Endothelial cell of umbilical vein (primary cell): ENCODE data around the gene TYRP1. TPM values are rescaled to one million over a fixed set of nuclear protein-coding genes. Genes with fewer than 3 reads are reported as not detected.

Experiments used
- BruUV-seq: library from RNA; stranded (reverse); fragments of 400-500 nt; replicated peaks from 2 replicates; lab custom pipeline; 2021; lab: Mats Ljungman, UMichigan
- CTCF ChIA-PET: fragments of 300-600, 350-600 bp; sonication (Branson Sonifier 250); formaldehyde crosslinking; loops from one replicate; lab custom pipeline; 2021; ENCODE audit warnings: antibody characterized with exemption, inconsistent platforms; lab: Charles Lee
- POLR2A ChIA-PET: fragments of 300-600, 350-600 bp; sonication (Branson Sonifier 250); formaldehyde crosslinking; loops from one replicate; lab custom pipeline; 2021; ENCODE audit warnings: antibody characterized with exemption, inconsistent platforms; lab: Charles Lee
- DNase-seq: peaks from one replicate; pipeline ENCODE4 v3.0.0-alpha.2; 2011; ENCODE audit warnings: low read depth, low spot score
- FAIRE-seq: peaks from 2 replicates; lab custom pipeline; 2011; peaks lifted over from hg19 to GRCh38; lab: Jason Lieb, UNC
- H2AFZ ChIP-seq: 2 replicates; pipeline ENCODE4 v1.6.0; 2012; ENCODE audit warnings: low read depth, low read length, control low read depth, inconsistent platforms
- H3K27ac ChIP-seq: 2 replicates; pipeline ENCODE4 v1.5.1; 2011; ENCODE audit warnings: low read depth, mild to moderate bottlenecking, control low read depth, low read length, moderate library complexity; ENCODE audit not compliant: insufficient read depth
- H3K27me3 ChIP-seq, 2 experiments: 2 replicates each; pipeline versions ENCODE4 v1.6.0 to v1.6.1; 2011; ENCODE audit warnings: low read length in 2 of 2, mixed read lengths in 1 of 2; ENCODE audit not compliant: control insufficient read depth in 2 of 2, insufficient read depth in 2 of 2
- H3K36me3 ChIP-seq, 2 experiments: 2 replicates in 1 of 2; 3 replicates in 1 of 2; pipeline ENCODE4 v1.5.1; 2011; ENCODE audit warnings: low read length in 2 of 2, mild to moderate bottlenecking in 1 of 2, moderate library complexity in 1 of 2; ENCODE audit not compliant: control insufficient read depth in 2 of 2, insufficient read depth in 2 of 2; ENCODE audit errors: extremely low read depth in 1 of 2
- H3K4me1 ChIP-seq: 3 replicates; pipeline ENCODE4 v1.5.1; 2011; ENCODE audit warnings: mild to moderate bottlenecking, low read length; ENCODE audit not compliant: control insufficient read depth, insufficient read depth; ENCODE audit errors: extremely low read depth
- H3K4me2 ChIP-seq: 2 replicates; pipeline ENCODE4 v1.6.1; 2011; ENCODE audit warnings: low read length, control low read depth, mixed read lengths; ENCODE audit not compliant: insufficient read depth
- H3K4me3 ChIP-seq, 3 experiments: fragments of 200-600 bp in 1 of 3; sonication (generic), shearing (Covaris generic) in 1 of 3; replicated peaks in 1 of 3; 2 replicates each; pipeline ENCODE4 v1.5.1; 2011 to 2016; ENCODE audit warnings: control low read depth in 3 of 3, low read length in 3 of 3, mild to moderate bottlenecking in 2 of 3, inconsistent platforms in 1 of 3, low read depth in 1 of 3, moderate library complexity in 1 of 3; ENCODE audit not compliant: insufficient read depth in 1 of 3
- H3K79me2 ChIP-seq: 2 replicates; pipeline ENCODE4 v1.6.0; 2012; ENCODE audit warnings: low read length, inconsistent platforms; ENCODE audit not compliant: control insufficient read depth, insufficient read depth
- H3K9ac ChIP-seq: replicated peaks from 2 replicates; pipeline ENCODE3; 2011; ENCODE audit warnings: low read length, control low read depth; ENCODE audit not compliant: insufficient read depth; ENCODE audit errors: extremely low read depth
- H3K9me1 ChIP-seq: replicated peaks from 3 replicates; pipeline ENCODE4 v1.6.0; 2011; ENCODE audit warnings: mild to moderate bottlenecking, low read length; ENCODE audit not compliant: control insufficient read depth, insufficient read depth; ENCODE audit errors: extremely low read depth
- H3K9me3 ChIP-seq: replicated peaks from 2 replicates; pipeline ENCODE4 v1.5.1; 2012; ENCODE audit warnings: low read length, inconsistent platforms; ENCODE audit not compliant: control insufficient read depth, insufficient read depth
- H4K20me1 ChIP-seq: replicated peaks from 2 replicates; pipeline ENCODE3; 2011; ENCODE audit warnings: mild to moderate bottlenecking, low read length; ENCODE audit not compliant: control insufficient read depth, insufficient read depth; ENCODE audit errors: extremely low read depth
- CTCF ChIP-seq, 2 donors: IDR thresholded peaks; 1 replicate in 1 of 2; 2 replicates in 1 of 2; pipeline ENCODE4 v1.5.1; 2011; ENCODE audit warnings: low read length in 2 of 2, mild to moderate bottlenecking in 2 of 2, moderate library complexity in 2 of 2, control low read depth in 1 of 2, inconsistent platforms in 1 of 2, low read depth in 1 of 2; ENCODE audit not compliant: insufficient read depth in 1 of 2; ENCODE audit errors: extremely low read depth in 1 of 2
- EZH2 ChIP-seq: IDR thresholded peaks from 2 replicates; pipeline ENCODE4 v1.6.1; 2012; ENCODE audit warnings: borderline replicate concordance, low read depth, mild to moderate bottlenecking, moderate library complexity, low read length, inconsistent platforms; ENCODE audit not compliant: severe bottlenecking
- FOS ChIP-seq: IDR thresholded peaks from 2 replicates; pipeline ENCODE4 v1.6.1; 2011; ENCODE audit warnings: mild to moderate bottlenecking, low read length, moderate library complexity, borderline replicate concordance; ENCODE audit not compliant: insufficient read depth
- JUN ChIP-seq: IDR thresholded peaks from 2 replicates; pipeline ENCODE4 v1.6.1; 2011; ENCODE audit warnings: borderline replicate concordance, low read depth; ENCODE audit not compliant: insufficient read length, insufficient read depth
- MYC ChIP-seq: IDR thresholded peaks from one replicate; pipeline ENCODE4 v1.6.1; 2011; ENCODE audit warnings: mild to moderate bottlenecking, low read depth, low read length
- POLR2AphosphoS5 ChIP-seq: IDR thresholded peaks from 2 replicates; pipeline ENCODE4 v1.6.1; 2012; ENCODE audit warnings: low read depth, mild to moderate bottlenecking, control low read depth, low read length, moderate library complexity; ENCODE audit not compliant: insufficient read depth
- dilution Hi-C: fragments of 300-500 bp; cut with MboI; formaldehyde crosslinking; loops from one replicate; pipeline ENCODE4 v1.15.0; 2019; ENCODE audit warnings: low sequenced_read_pairs; ENCODE audit not compliant: extremely low pct_ligation_motif_present
- intact Hi-C: fragments of 100-400 bp; cut with micrococcal nuclease; formaldehyde crosslinking; loops from one replicate; pipeline ENCODE4 v1.10.0; 2022
- polyA plus RNA-seq, 4 experiments: library from polyadenylated mRNA; depleted of rRNA in 3 of 4; stranded (reverse) in 3 of 4; unstranded in 1 of 4; fragments of >200 nt; gene quantifications; 2 replicates each; pipeline versions ENCODE4 v1.2.1 to v1.2.3, GENCODE V29; 2011 to 2012; ENCODE audit warnings: missing spikeins in 1 of 4
- total RNA-seq: library from RNA; stranded (reverse); gene quantifications from 2 replicates; pipeline ENCODE4 v1.2.3, GENCODE V29; 2021

TYRP1 gene
- total and polyA plus RNA-seq, 2 donors (not counting 3 experiments of a cell fraction or from before 2014, with no cell fraction given): 0.63 TPM; not detected in 1

GRCh38 chr9:12719431-12719830 is 26.2 kb downstream of the TYRP1 start:
- Histone ChIP-seq H3K36me3 (no peaks in the 10 kb centered on the region), H3K27me3 (no peaks in the 10 kb centered on the region), H3K4me1 (peaks cover 15% of the 10 kb centered on the region), H3K27ac (no peak overlapping the region), H3K9ac (no peak overlapping the region), H3K79me2 (no peaks in the 10 kb centered on the region), H3K9me1 (no peaks in the 10 kb centered on the region), H3K4me2 (no peak overlapping the region), H3K4me3 (no peak overlapping the region), H4K20me1 (no peaks in the 10 kb centered on the region), H2AFZ (no peak overlapping the region), H3K9me3 (no peaks in the 10 kb centered on the region)
- BruUV-seq: no TSS peak
- CTCF ChIA-PET: interaction anchor here (0.6 to 9.9 kb wide), 32 partner anchors 9 to 1933 kb away, joined by 3 to 155 read pairs (median 5); partner anchors contain the start of gene LURAP1L
- DNase-seq (peak; percentile 39), FAIRE-seq (peak; percentile 18)
- TF ChIP-seq POLR2AphosphoS5 (no peak), FOS (no peak), JUN (no peak), MYC (no peak), CTCF (IDR thresholded peaks at IDR 0.05; ENCODE audit: extremely low read depth in 1 of 2, insufficient read depth in 1 of 2, low read depth in 1 of 2, low read length in 2 of 2) (peak; percentile 24), EZH2 (no peak)
- dilution Hi-C loops: no loop called here
- intact Hi-C loops: loop anchor here (1.0 to 5.0 kb wide), 3 partner anchors 17 to 543 kb away; no protein-coding TSS in a partner anchor
- POLR2A ChIA-PET: interaction anchor here (0.6 kb wide), 1 partner anchor 92 kb away, joined by 3 read pairs; no protein-coding TSS in a partner anchor
